HCT116 (cell line): ENCODE data around the gene MTERF4. TPM values are rescaled to one million over a fixed set of nuclear protein-coding genes. Genes with fewer than 3 reads are reported as not detected.

ENCODE experiments used
- ATAC-seq: fragments of 200-7000 bp; cut with Tn5 transposase; 2 replicates; pipeline ENCODE4 v1.9.1; 2020; ENCODE audit warnings: mild to moderate bottlenecking, moderate library complexity
- BruUV-seq: library from RNA; stranded (reverse); fragments of 400-500 nt; replicated peaks from 2 replicates; lab custom pipeline; 2021; lab: Mats Ljungman, UMichigan
- CTCF ChIA-PET: fragments of 300-600 bp; sonication (Branson Sonifier 250); formaldehyde crosslinking; loops from one replicate; lab custom pipeline; 2021; ENCODE audit warnings: antibody characterized with exemption; lab: Charles Lee
- POLR2A ChIA-PET: fragments of 300-600, 350-600 bp; sonication (Branson Sonifier 250); formaldehyde crosslinking; loops from one replicate; lab custom pipeline; 2021; ENCODE audit warnings: antibody characterized with exemption; lab: Charles Lee
- RAD21 ChIA-PET, 2 experiments: fragments of 300-600 bp; sonication (Branson Sonifier 250); formaldehyde crosslinking; loops; one replicate each; lab custom pipeline; 2023; ENCODE audit warnings: low total read pairs in 2 of 2; ENCODE audit not compliant: uncharacterized antibody in 2 of 2, unreplicated experiment in 2 of 2, low non-redundant PET in 1 of 2; lab: Charles Lee
- DNase-seq: peaks from one replicate; pipeline ENCODE4 v3.0.0-alpha.2; 2010; ENCODE audit warnings: low read depth, low spot score
- H2AFZ ChIP-seq: fragments of 200-600 bp; shearing (Covaris generic), sonication (generic); 2 replicates; pipeline ENCODE4 v1.6.1; 2017; ENCODE audit warnings: low read depth, mixed run types, mixed read lengths, antibody characterized with exemption, low read length; ENCODE audit not compliant: poor library complexity, severe bottlenecking
- H3K27ac ChIP-seq: 2 replicates; pipeline ENCODE4 v1.5.1; 2012; ENCODE audit warnings: low read depth, low read length
- H3K27me3 ChIP-seq: fragments of 200-600 bp; sonication (generic); 2 replicates; pipeline ENCODE4 v1.6.1; 2016; ENCODE audit warnings: mixed run types, low read length, mixed read lengths; ENCODE audit not compliant: insufficient read depth
- H3K36me3 ChIP-seq, 2 experiments: fragments of 200-500 bp in 1 of 2; fragments of 200-600 bp in 1 of 2; sonication (Bioruptor generic) in 1 of 2; sonication (generic) in 1 of 2; 2 replicates each; pipeline versions ENCODE4 v1.5.1 to v1.6.1; 2014 to 2016; ENCODE audit warnings: low read length in 2 of 2, inconsistent platforms in 1 of 2, mixed read lengths in 1 of 2, mixed run types in 1 of 2; ENCODE audit not compliant: insufficient read depth in 2 of 2, control insufficient read depth in 1 of 2
- H3K4me1 ChIP-seq, 2 experiments: fragments of 200-600 bp in 1 of 2; sonication (generic) in 1 of 2; 2 replicates each; pipeline versions ENCODE4 v1.5.1 to v1.6.1; 2012 to 2017; ENCODE audit warnings: low read length in 2 of 2, inconsistent platforms in 1 of 2, mild to moderate bottlenecking in 1 of 2, mixed read lengths in 1 of 2, mixed run types in 1 of 2, moderate library complexity in 1 of 2; ENCODE audit not compliant: insufficient read depth in 2 of 2, control insufficient read depth in 1 of 2
- H3K4me2 ChIP-seq: fragments of 200-600 bp; sonication (generic); 2 replicates; pipeline ENCODE4 v1.6.1; 2017; ENCODE audit warnings: mixed run types, low read length, mixed read lengths
- H3K4me3 ChIP-seq, 2 experiments: fragments of 200-600 bp in 1 of 2; sonication (generic) in 1 of 2; replicated peaks in 1 of 2; 2 replicates each; pipeline ENCODE4 v1.5.1; 2011 to 2016; ENCODE audit warnings: low read length in 2 of 2, control low read depth in 1 of 2, low read depth in 1 of 2, mild to moderate bottlenecking in 1 of 2, mixed read lengths in 1 of 2, mixed run types in 1 of 2
- H3K79me2 ChIP-seq: fragments of 200-600 bp; sonication (generic); 2 replicates; pipeline ENCODE4 v1.6.1; 2017; ENCODE audit warnings: mild to moderate bottlenecking, mixed run types, low read length, moderate library complexity, mixed read lengths; ENCODE audit not compliant: insufficient read depth
- H3K9ac ChIP-seq: fragments of 200-600 bp; sonication (generic); 2 replicates; pipeline ENCODE4 v1.6.1; 2016; ENCODE audit warnings: low read length, mixed read lengths
- H3K9me2 ChIP-seq: fragments of 200-600 bp; sonication (generic), shearing (Covaris generic); 2 replicates; pipeline ENCODE4 v1.6.1; 2017; ENCODE audit warnings: mixed run types, mild to moderate bottlenecking, moderate library complexity; ENCODE audit not compliant: insufficient read depth
- H3K9me3 ChIP-seq, 2 experiments: fragments of 200-500 bp in 1 of 2; fragments of 200-600 bp in 1 of 2; sonication (Bioruptor generic) in 1 of 2; sonication (generic) in 1 of 2; 2 replicates each; pipeline ENCODE4 v1.6.1; 2014 to 2017; ENCODE audit warnings: low read length in 2 of 2, mixed read lengths in 2 of 2, inconsistent platforms in 1 of 2, low read depth in 1 of 2, mild to moderate bottlenecking in 1 of 2, mixed run types in 1 of 2, moderate library complexity in 1 of 2; ENCODE audit not compliant: control insufficient read depth in 1 of 2, insufficient read depth in 1 of 2
- H4K20me1 ChIP-seq: fragments of 200-600 bp; sonication (generic), shearing (Covaris generic); 2 replicates; pipeline ENCODE4 v1.6.1; 2017; ENCODE audit warnings: mixed run types, mild to moderate bottlenecking, moderate library complexity; ENCODE audit not compliant: insufficient read depth
- ATF3 ChIP-seq: IDR thresholded peaks from 2 replicates; pipeline ENCODE4 v1.6.1; 2012
- CBX3 ChIP-seq: IDR thresholded peaks from 2 replicates; pipeline ENCODE4 v1.6.1; 2012; ENCODE audit warnings: low read depth
- EGR1 ChIP-seq: IDR thresholded peaks from 2 replicates; pipeline ENCODE4 v1.6.1; 2012; ENCODE audit warnings: low read depth
- EZH2 ChIP-seq: fragments of 200-600 bp; sonication (generic); IDR thresholded peaks from 2 replicates; pipeline ENCODE4 v1.6.1; 2017; ENCODE audit warnings: antibody characterized with exemption, mixed run types
- FOSL1 ChIP-seq: IDR thresholded peaks from 2 replicates; pipeline ENCODE4 v1.6.1; 2012; ENCODE audit warnings: low read depth
- JUND ChIP-seq: IDR thresholded peaks from 2 replicates; pipeline ENCODE4 v1.6.1; 2012
- POLR2A ChIP-seq: IDR thresholded peaks from 2 replicates; pipeline ENCODE4 v1.7.0; 2011; ENCODE audit warnings: borderline replicate concordance; ENCODE audit not compliant: insufficient read depth, insufficient read length; ENCODE audit errors: extremely low read depth
- SIN3A ChIP-seq: IDR thresholded peaks from 2 replicates; pipeline ENCODE4 v1.6.1; 2012; ENCODE audit warnings: low read depth
- SP1 ChIP-seq: IDR thresholded peaks from 2 replicates; pipeline ENCODE4 v1.6.1; 2012; ENCODE audit warnings: low read depth
- SRF ChIP-seq: IDR thresholded peaks from 2 replicates; pipeline ENCODE4 v1.6.1; 2012; ENCODE audit warnings: low read depth
- TCF7L2 ChIP-seq: IDR thresholded peaks from 2 replicates; pipeline ENCODE4 v1.7.0; 2011; ENCODE audit warnings: borderline replicate concordance, inconsistent platforms; ENCODE audit not compliant: insufficient read depth, insufficient read length; ENCODE audit errors: extremely low read depth
- YY1 ChIP-seq: IDR thresholded peaks from 2 replicates; pipeline ENCODE4 v1.6.1; 2011; ENCODE audit warnings: low read length, low read depth, moderate library complexity, mild to moderate bottlenecking; ENCODE audit not compliant: insufficient replicate concordance; ENCODE audit errors: extremely low read depth
- ZBTB33 ChIP-seq: IDR thresholded peaks from 2 replicates; pipeline ENCODE4 v1.6.1; 2011; ENCODE audit warnings: mild to moderate bottlenecking, low read length, moderate library complexity; ENCODE audit not compliant: insufficient replicate concordance; ENCODE audit errors: extremely low read depth
- ZFX ChIP-seq: fragments of 450-650 bp; IDR thresholded peaks from 2 replicates; pipeline ENCODE4 v1.6.1; 2017
- ZNF274 ChIP-seq: fragments of 200-500 bp; sonication (Bioruptor generic); IDR thresholded peaks from 2 replicates; pipeline ENCODE4 v1.6.1; 2014; ENCODE audit warnings: mild to moderate bottlenecking, low read depth, low read length, inconsistent platforms
- intact Hi-C: fragments of 100-400 bp; cut with micrococcal nuclease; formaldehyde crosslinking; loops from 2 replicates; pipeline ENCODE4 v1.10.0; 2022
- total RNA-seq: library from RNA; stranded (reverse); gene quantifications from one replicate; pipeline ENCODE4 v1.2.1, GENCODE V29; 2021; ENCODE audit not compliant: unreplicated experiment
- TF ChIP-seq, protein P1 (sequence below): IDR thresholded peaks from 2 replicates; pipeline ENCODE4 v1.6.1; 2012
- TF ChIP-seq, protein P2 (sequence below), 3 experiments: fragments of 200-600 bp in 1 of 3; sonication (generic) in 1 of 3; IDR thresholded peaks in 2 of 3; conservative IDR thresholded peaks in 1 of 3; 2 replicates each; pipeline ENCODE4 v1.5.1; 2012 to 2017; ENCODE audit warnings: low read depth in 2 of 3, low read length in 2 of 3, antibody characterized with exemption in 1 of 3, borderline replicate concordance in 1 of 3, control low read depth in 1 of 3, mild to moderate bottlenecking in 1 of 3, mixed read lengths in 1 of 3, mixed run types in 1 of 3, moderate library complexity in 1 of 3; ENCODE audit not compliant: insufficient read depth in 1 of 3

The MTERF4 gene
- total RNA-seq, 1 experiment from 2014 or later, result 25.5 TPM

DNA sequence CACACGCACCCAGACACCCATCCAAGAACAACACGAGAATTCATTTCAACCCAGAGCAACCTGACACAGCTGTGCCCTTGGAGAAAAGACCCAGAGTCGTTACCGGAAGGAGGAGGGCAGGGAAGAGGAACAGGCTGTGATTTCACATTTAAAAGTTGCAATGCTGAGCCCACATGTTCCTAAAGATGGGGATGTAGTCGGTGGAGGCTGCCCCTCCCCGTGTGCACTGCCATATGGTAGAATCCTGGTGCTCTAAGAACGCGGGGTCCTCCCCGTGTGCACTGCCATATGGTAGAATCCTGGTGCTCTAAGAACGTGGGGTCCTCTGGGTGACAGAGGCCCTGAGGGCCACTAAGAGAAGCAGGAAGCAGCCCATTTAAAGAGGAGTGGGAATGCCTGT is 10.9 kb downstream of the MTERF4 start (continued):
- no peak for TF ChIP-seq TCF7L2
- TF ChIP-seq JUND, result no peak
- no peak for TF ChIP-seq ZNF274
- TF ChIP-seq EZH2, result no peak
- TF ChIP-seq FOSL1, result no peak
- TF ChIP-seq CBX3, result no peak

DNA sequence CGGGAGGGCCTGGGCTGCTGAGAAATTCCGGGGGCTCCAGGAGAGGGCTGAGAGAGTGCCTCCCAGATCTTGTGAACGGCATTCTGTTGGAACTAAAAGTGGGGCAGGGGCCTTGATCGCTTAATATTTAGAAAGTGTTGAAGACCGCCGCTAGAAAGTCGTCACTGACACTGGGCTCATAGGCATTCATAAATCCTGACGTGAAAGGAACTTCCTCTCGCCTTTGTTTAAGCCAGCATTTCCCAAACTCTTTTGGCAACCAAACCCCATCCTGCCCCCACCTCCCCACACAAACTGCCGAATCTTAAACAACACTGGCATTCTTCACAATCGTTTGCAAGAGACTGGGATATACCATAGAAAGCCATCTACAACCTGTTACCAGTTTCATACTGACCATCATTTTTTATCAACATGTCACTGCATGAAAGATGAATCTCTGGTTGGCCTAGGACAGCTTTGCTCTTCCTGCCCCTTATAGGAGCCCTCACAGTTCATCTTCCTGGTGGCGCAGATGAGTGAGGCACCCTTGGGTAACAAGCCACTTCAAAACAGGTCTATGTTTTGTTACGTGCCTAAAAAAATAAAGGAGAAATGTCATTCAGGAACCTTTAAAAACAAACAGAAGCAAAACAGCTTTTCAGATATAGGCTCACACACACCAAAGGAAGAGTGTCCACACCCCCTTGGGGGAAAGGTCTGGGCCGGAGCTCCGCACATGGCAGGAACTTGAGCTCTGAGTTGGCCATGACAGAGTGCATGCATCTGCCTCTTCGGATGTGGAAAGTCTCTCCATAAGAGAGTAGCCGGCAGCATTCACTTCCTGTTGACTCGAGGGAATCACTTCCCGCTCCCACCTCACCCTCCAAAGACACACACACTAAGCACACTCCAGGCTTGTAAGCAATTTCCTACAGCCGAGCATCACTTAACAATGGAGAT is 13.0 kb downstream of the MTERF4 start:
- Histone ChIP-seq H3K4me3 (no peak overlapping the region), H3K27ac (no peak overlapping the region), H3K9me3 (no peaks in the 10 kb centered on the region), H3K4me2 (no peak overlapping the region), H3K79me2 (no peaks in the 10 kb centered on the region), H3K9me2 (no peaks in the 10 kb centered on the region), H3K27me3 (no peaks in the 10 kb centered on the region), H4K20me1 (no peaks in the 10 kb centered on the region), H2AFZ (no peak overlapping the region), H3K36me3 (peaks cover 18 to 25% of the 10 kb centered on the region in 2 experiments), H3K9ac (no peak overlapping the region), H3K4me1 (no peaks in the 10 kb centered on the region)
- no peak for TF ChIP-seq FOSL1
- TF ChIP-seq YY1, result no peak
- TF ChIP-seq, protein P1, sequence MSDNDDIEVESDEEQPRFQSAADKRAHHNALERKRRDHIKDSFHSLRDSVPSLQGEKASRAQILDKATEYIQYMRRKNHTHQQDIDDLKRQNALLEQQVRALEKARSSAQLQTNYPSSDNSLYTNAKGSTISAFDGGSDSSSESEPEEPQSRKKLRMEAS, result no peak
- TF ChIP-seq ZFX, result no peak
- TF ChIP-seq SIN3A, result no peak
- no peak for TF ChIP-seq EGR1
- TF ChIP-seq, protein P2, sequence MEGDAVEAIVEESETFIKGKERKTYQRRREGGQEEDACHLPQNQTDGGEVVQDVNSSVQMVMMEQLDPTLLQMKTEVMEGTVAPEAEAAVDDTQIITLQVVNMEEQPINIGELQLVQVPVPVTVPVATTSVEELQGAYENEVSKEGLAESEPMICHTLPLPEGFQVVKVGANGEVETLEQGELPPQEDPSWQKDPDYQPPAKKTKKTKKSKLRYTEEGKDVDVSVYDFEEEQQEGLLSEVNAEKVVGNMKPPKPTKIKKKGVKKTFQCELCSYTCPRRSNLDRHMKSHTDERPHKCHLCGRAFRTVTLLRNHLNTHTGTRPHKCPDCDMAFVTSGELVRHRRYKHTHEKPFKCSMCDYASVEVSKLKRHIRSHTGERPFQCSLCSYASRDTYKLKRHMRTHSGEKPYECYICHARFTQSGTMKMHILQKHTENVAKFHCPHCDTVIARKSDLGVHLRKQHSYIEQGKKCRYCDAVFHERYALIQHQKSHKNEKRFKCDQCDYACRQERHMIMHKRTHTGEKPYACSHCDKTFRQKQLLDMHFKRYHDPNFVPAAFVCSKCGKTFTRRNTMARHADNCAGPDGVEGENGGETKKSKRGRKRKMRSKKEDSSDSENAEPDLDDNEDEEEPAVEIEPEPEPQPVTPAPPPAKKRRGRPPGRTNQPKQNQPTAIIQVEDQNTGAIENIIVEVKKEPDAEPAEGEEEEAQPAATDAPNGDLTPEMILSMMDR (IDR thresholded peaks at IDR 0.05 in 2 of 3, conservative IDR thresholded peaks at IDR 0.05 in 1 of 3; ENCODE audit: borderline replicate concordance in 1 of 3, insufficient read depth in 1 of 3, low read depth in 2 of 3, low read length in 2 of 3), result no peak
- TF ChIP-seq TCF7L2, result no peak
- TF ChIP-seq CBX3, result no peak
- TF ChIP-seq ATF3, result no peak
- TF ChIP-seq SP1, result no peak
- no peak for TF ChIP-seq SRF
- no peak for TF ChIP-seq POLR2A
- TF ChIP-seq ZBTB33, result no peak
- ATAC-seq, result no peak
- ChIA-PET POLR2A (no interaction called here), RAD21 (no interaction called here), CTCF (no interaction called here)
- intact Hi-C loops, result no loop called here
- no TSS peak for BruUV-seq
- no peak for DNase-seq
